Superior temporal gyrus (tissue), 1 donor: ENCODE results near the gene RILP.

Experiments
- DNase-seq: peaks from one replicate; pipeline ENCODE4 v3.0.0-alpha.2; 2016; ENCODE audit errors: extremely low spot score

RILP gene

GRCh38 chr17:1604831-1605528 lies 44.7 kb downstream of the RILP start:
- DNase-seq = no peak

GRCh38 chr17:1601571-1601970 lies 48.1 kb downstream of the RILP start:
- no peak for DNase-seq

- DNase-seq = no peak
Measured at GRCh38 chr17:1598399-1599095, 51.1 kb downstream of the RILP start.

DNA sequence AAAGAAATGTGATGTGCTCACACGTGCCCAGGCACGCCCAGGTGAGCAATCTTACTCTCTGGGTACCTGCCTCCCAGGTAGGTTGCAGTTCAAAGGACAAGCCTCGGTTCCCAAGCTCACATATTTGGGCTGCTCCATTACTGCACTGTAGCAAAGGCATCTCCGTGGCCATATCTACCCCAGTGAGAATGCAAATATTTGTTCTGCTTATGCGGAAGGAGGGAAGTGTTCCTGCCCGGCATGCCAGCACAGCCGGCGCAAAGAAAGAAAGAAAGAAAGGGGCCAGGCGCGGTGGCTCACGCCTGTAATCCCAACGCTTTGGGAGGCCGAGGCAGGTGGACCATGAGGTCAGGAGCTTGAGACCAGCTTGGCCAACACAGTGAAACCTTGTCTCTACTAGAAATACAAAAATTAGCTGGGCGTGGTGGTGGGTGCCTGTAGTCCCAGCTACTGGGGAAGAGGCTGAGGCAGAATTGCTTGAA lies 51.8 kb downstream of the RILP start:
- no peak for DNase-seq
